Stimulated activated CD4-positive, alpha-beta T cell treated with anti-CD3 and anti-CD28 coated beads, TNF-alpha, amount 100 ng/mL, for 4 hours (primary cell): Measurements from ENCODE around the gene TLX1.

ENCODE experiments used
- DNase-seq, 3 experiments: peaks; one replicate each; pipeline ENCODE4 v3.0.0-alpha.2; 2020; ENCODE audit warnings: low read depth in 3 of 3

Gene TLX1

GRCh38 chr10:101134299-101135127 lies 3.4 kb downstream of the TLX1 start:
- DNase-seq = no peak

GRCh38 chr10:101135141-101136006 lies 4.3 kb downstream of the TLX1 start:
- DNase-seq = no peak

DNA sequence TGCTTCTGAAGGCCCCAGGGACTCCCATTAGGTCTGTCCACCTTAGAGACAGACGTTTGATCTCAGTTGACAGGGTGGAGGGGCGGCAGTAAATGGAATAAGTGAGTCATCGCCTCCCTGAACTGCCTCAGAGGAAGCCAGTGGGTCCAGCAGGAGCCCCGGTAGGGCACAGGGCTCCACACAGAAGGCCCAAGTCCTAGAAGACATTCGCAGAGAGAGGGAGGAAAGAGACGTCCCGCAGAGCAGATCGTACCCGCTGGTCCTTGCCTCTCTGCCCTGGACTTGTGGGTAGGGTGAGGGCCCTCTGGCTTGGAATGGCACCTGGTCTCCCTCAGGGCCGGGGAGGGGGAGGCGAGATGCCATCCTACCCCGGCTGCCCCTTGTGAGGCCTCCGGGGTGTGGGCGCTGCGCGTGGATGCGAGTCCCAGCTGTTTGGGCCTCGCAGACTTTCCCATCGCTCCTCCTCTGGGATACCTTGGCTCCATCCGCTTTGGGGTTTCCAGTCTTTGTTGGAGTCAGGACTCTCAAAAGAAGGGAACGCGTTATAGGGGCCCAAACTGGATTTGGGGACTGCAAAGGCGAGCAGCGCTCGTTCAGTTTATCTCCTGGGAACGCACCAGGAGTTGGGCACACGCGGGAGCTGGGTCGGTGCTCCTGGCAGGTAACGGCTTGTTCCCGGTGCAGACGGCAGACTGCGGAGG lies 5.1 kb downstream of the TLX1 start:
- no peak for DNase-seq

DNA sequence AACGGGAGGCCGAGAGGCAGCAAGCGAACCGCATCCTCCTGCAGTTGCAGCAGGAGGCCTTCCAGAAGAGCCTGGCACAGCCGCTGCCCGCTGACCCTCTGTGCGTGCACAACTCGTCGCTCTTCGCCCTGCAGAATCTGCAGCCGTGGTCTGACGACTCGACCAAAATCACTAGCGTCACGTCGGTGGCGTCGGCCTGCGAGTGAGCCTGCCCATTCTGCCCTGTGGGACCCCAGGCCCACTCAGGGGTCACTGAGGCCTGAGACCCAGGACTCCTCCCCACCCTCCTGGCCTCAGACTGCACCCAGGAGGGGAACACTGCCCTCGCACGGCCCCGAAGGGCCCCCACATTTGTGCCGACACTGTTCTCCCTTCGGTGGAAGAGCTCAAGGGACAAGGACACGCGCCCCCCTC lies 5.6 kb downstream of the TLX1 start:
- DNase-seq = no peak

DNA sequence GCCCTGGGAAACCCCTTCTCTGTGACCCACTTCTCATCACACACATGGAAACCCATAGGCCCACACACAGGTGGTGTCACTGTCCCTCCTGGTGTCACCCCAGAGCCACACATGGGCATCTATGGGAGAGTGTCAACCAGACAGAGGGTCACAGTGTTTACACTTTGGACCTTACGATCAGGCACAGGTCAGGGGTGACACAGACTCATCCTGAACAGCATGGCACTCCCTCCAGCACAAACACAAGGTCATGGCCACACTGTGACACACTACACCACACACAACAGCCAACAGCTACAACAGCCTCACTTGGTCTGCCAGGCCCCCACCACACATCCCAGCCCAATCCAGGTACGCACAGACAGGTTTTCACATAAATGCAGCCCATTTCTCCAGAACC lies 6.2 kb downstream of the TLX1 start:
- DNase-seq = no peak

GRCh38 chr10:101138788-101139420 lies 7.8 kb downstream of the TLX1 start:
- no peak for DNase-seq

DNA sequence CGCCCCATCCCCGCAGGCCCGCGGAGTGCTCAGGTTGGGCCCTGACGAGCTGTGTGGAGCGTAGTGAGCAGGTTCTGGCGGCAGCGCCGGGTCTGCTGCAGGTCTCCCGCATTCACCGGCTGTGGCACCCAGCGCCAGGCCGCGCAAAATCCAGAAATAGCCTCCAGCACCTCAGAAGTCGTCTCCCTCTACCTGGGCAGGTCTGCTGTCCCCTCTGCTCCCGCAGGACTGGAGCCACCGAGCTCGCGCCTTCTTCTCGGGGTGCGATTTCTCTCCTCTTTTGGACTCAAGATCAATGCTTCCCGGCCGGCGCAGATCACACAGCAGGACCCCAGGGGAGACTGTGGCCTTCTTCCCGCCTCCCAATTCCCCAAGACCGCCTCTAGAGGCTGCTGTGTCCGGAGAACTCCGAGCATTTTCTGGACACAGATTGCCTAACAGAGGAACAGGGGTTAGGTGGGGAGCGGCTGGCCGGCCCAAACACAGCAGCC lies 8.4 kb downstream of the TLX1 start:
- no peak for DNase-seq

DNA sequence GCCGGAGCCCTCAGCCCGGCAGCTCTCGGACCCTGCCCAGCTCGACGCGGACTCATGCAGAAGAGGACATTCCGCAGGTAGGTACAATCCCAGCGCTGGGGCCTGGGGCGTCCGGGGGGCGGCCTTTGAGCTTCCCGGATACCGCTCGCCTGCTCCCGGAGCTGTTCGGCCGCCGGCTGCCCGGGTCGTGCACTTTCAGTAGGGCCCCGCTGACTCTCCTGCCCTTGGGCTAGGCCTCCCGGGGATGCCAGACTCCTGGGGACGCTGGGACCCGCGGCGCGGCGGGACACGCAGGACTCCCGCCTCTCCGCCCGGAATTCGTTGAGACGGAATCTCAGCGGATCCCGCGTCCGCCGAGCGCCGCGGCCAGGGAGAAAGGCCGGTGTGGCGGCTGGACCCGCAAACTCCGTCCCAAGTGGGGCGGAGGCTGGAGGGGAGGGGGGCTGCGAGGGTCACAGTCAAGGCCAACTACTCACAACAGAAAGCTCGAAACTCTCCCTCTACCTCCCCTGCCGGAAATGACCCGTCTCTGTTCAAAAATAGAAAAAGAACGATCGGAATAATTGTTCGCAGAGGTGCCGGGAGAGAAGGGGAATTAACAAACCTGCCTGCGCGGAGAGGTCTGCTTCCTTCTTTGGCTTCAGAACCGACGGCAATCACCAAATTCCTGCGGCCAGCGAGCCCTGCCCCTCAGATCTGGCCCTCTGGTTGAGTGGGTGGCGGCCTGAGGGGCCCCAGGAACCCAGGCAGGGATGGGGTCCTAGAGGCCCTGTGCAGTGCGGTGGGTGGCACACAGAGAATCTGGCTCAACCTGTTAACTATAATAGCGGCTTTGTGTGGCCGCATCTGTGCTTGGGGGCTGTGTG lies 9.2 kb downstream of the TLX1 start:
- no peak for DNase-seq

DNA sequence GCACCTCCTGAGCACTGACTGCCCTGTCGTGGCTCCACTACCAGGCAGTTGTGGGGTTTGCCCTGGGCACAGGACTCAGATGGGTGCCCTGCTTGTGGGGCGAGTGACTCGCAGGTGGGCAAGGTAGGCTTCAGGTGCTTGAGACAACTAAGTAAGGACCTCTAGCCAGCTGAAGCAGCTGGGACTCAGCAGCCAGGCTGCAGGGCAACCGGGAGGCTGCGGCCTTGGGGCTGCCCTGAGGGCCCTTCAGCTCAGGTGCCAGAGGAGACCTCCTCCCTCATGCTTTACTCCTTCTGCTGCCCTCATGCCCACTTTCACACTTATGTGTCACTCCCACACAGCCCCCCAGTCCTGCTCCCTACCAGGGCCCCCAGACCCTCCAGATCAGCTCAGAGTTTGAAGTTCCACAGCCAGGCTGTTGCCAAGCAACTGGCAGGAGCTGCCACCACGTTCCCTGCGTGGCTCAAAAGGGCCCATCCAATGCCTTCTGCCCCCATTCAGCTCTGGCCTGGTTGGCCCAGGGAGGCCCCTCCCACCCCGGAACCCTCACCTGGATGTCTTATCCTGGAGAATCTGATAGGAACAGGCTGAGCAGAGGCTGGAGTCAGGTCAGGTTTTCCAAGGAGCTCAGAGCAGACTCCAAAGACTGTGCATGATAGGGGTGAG lies 10.0 kb downstream of the TLX1 start:
- no peak for DNase-seq

DNA sequence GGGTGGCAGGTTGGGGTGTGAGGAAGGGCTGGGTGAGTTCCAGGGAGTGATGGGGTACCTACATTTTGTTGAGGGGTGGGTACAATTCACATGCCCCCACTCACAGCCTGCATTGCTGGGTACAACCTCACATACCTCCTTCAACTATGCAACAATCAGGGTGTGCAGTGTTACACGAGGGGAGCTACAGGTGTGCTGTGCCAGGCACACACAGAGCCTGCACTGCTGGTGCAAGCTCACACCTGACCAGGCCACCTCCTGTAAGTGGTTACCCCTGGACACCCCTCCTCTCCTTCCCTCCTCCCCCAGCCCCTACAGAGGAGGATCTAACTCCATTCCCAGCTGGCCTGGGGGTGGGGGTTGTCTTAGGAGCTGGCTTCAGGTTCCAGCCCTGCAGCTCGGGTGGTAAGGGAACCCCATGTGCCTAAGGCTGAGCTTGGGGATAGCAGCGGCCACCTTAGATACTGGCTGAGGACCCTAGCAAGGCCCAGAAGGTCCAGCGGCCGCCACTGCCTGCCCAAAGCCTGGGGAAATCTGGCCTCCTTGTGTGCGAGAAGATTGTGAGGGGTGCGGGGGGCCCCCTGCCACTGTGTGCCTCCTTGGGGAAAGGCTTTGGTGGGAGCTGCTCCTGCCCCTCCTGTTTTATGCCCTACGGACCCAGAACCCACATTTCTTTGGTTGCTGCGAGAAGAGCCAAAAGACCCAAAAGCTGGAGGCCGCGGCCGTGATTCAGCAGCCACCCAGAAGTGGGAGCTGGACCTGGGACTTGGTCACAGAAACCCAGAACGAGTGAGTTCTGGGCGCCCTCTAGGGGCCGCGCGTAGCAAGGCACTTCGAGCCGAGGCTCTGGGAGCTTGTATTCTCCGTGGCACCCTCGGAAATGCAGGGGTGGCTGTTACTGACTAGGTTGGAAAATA lies 10.8 kb downstream of the TLX1 start:
- peak; percentile 66 to 75 (median 72) for DNase-seq

- DNase-seq = no peak
Measured at GRCh38 chr10:101142533-101143344, 11.6 kb downstream of the TLX1 start.

- DNase-seq = no peak
Measured at GRCh38 chr10:101143345-101143630, 12.2 kb downstream of the TLX1 start.

DNA sequence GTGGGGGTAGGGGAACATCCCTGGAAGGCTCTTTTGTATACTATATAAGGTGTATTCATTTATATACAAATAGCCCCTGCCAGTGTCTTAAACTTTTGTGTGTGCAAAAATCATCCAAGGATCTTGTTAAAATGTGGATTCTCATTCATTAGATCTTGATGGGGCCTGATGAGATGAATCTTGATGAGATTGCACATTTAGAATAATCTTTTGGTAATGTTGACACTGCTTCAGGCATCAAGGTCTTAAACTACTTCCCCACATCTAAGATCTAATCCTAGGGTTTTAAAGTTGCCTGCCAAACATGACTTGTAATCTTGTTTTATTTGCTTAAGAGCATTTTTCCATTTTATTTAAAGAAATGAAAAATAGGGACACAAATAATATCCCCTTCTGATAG lies 13.0 kb downstream of the TLX1 start:
- DNase-seq = no peak

DNA sequence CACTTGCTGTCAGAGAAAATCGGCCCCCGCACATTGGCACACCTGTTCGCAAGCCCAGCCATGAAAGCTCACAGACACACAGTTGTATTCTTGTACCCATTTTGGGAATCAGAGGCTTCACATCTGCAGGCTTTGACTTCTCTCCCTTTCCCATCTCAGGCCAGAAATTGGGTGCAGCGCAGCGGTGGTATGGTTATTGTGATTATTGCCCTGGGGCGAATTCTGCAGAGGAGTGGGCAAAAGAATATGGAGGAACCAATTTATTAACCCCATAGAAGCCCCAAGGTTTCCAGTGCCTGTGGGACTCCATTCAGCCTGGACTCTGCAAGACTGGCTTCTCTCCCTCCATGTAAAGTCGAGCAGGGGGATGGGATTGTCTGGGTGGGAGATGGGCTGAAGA lies 14.0 kb downstream of the TLX1 start:
- DNase-seq = no peak

GRCh38 chr10:101145750-101146391 lies 14.8 kb downstream of the TLX1 start:
- DNase-seq = no peak

- no peak for DNase-seq
Measured at GRCh38 chr10:101146392-101147251, 15.5 kb downstream of the TLX1 start.

GRCh38 chr10:101151395-101151794 lies 20.3 kb downstream of the TLX1 start:
- DNase-seq = no peak
